ENCODE measurements around the gene RAB5A.

GRCh38 chr3:19934098-19934566, 12.8 kb upstream of the RAB5A start, which contains the start of gene EFHB:
- TF ChIP-seq, protein P1, sequence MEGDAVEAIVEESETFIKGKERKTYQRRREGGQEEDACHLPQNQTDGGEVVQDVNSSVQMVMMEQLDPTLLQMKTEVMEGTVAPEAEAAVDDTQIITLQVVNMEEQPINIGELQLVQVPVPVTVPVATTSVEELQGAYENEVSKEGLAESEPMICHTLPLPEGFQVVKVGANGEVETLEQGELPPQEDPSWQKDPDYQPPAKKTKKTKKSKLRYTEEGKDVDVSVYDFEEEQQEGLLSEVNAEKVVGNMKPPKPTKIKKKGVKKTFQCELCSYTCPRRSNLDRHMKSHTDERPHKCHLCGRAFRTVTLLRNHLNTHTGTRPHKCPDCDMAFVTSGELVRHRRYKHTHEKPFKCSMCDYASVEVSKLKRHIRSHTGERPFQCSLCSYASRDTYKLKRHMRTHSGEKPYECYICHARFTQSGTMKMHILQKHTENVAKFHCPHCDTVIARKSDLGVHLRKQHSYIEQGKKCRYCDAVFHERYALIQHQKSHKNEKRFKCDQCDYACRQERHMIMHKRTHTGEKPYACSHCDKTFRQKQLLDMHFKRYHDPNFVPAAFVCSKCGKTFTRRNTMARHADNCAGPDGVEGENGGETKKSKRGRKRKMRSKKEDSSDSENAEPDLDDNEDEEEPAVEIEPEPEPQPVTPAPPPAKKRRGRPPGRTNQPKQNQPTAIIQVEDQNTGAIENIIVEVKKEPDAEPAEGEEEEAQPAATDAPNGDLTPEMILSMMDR (IDR thresholded peaks at IDR 0.05; ENCODE audit: low read depth, low read length) = no peak
- TF ChIP-seq, protein P2, sequence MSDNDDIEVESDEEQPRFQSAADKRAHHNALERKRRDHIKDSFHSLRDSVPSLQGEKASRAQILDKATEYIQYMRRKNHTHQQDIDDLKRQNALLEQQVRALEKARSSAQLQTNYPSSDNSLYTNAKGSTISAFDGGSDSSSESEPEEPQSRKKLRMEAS (IDR thresholded peaks at IDR 0.05; ENCODE audit: low read depth, low read length) = no peak
- TF ChIP-seq POLR2A (IDR thresholded peaks at IDR 0.05; ENCODE audit: extremely low read depth, insufficient read length) = no peak

Measured in NB4 (cell line).